ENCODE data around the gene SLC22A7.

DNA sequence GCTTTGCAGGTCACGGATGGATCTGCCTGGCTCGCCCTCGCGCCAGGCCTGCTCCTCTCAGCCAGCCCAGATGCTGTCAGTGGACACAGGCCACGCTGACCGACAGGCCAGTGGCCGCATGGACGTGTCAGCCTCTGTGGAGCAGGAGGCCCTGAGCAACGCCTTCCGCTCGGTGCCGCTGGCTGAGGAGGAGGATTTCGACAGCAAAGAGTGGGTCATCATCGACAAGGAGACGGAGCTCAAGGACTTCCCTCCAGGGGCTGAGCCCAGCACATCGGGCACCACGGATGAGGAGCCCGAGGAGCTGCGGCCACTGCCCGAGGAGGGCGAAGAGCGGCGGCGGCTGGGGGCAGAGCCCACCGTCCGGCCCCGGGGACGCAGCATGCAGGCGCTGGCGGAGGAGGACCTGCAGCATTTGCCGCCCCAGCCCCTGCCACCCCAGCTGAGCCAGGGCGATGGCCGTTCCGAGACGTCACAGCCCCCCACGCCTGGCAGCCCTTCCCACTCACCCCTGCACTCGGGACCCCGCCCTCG is 35.2 kb upstream of the SLC22A7 start:
- TF ChIP-seq CTCF (conservative IDR thresholded peaks at IDR 0.05) (no peak), EZH2 (IDR thresholded peaks at IDR 0.05; ENCODE audit: low read depth) (no peak)

All from PC-9 (cell line).